ENCODE measurements around the gene WDTC1. TPM values are rescaled to one million over a fixed set of nuclear protein-coding genes. Genes with fewer than 3 reads are reported as not detected.
A peak's percentile ranks its signal among the peaks of the same experiment; 100 is the strongest.

WDTC1 gene
- total and polyA plus RNA-seq, 9 of the 15 experiments (the other 6 are each of a cell fraction or from before 2014, with no cell fraction given), result 0.18 to 32.3 (median 8.8) TPM

- TF ChIP-seq BCOR (IDR thresholded peaks at IDR 0.05), result 0 out of 2 replicates have a peak, but pooled peaks have one; percentile 28
- TF ChIP-seq HES1 (IDR thresholded peaks at IDR 0.05; ENCODE audit: low read depth), result 0 out of 2 replicates have a peak, but pooled peaks have one; percentile 11
- TF ChIP-seq EP400 (IDR thresholded peaks at IDR 0.05), result 0 out of 2 replicates have a peak, but pooled peaks have one; percentile 21
- no peak for TF ChIP-seq GATAD2A (IDR thresholded peaks at IDR 0.05)
- TF ChIP-seq MAX (CRISPR knock-in tag; IDR thresholded peaks at IDR 0.05), result peak; percentile 75
- TF ChIP-seq FOXK2 (conservative IDR thresholded peaks at IDR 0.05 in 1 of 2, IDR thresholded peaks at IDR 0.05 in 1 of 2; ENCODE audit: low read depth in 2 of 2), result peak in 1 of 2 experiments; percentile 19; a peak in 1 of 4 replicates
- peak; percentile 9; the same call in 1 of the 2 replicates for TF ChIP-seq SMARCE1 (IDR thresholded peaks at IDR 0.05)
- TF ChIP-seq JUND (IDR thresholded peaks at IDR 0.05; ENCODE audit: borderline replicate concordance, low read depth, low read length), result peak; percentile 30; the same call in 1 of the 2 replicates
- no peak; the same call in 2 of the 3 replicates for TF ChIP-seq JUND (tag; IDR thresholded peaks at IDR 0.05; ENCODE audit: borderline replicate concordance, low read depth, low read length)
- peak; percentile 68 for TF ChIP-seq ZFP36 (IDR thresholded peaks at IDR 0.05; ENCODE audit: low read depth, low read length, partially characterized antibody)
- TF ChIP-seq ID3 (CRISPR knock-in tag; IDR thresholded peaks at IDR 0.05), result no peak
- no peak for TF ChIP-seq ID3 (tag; IDR thresholded peaks at IDR 0.05)
- TF ChIP-seq NFE2L1 (tag; IDR thresholded peaks at IDR 0.05; ENCODE audit: borderline replicate concordance, low read depth), result no peak
- no peak for TF ChIP-seq ZNF583 (CRISPR knock-in tag; IDR thresholded peaks at IDR 0.05)
- no peak for TF ChIP-seq HNRNPUL1 (IDR thresholded peaks at IDR 0.05; ENCODE audit: low read length)
- TF ChIP-seq E4F1 (CRISPR knock-in tag; IDR thresholded peaks at IDR 0.05; ENCODE audit: borderline replicate concordance), result no peak
- TF ChIP-seq MNT (conservative IDR thresholded peaks at IDR 0.05), result peak; percentile 21 to 53; a peak in 2 of 4 replicates
- no peak for TF ChIP-seq CBX1 (IDR thresholded peaks at IDR 0.05; ENCODE audit: low read depth)
- peak in 1 of 2 experiments; percentile 69; a peak in 1 of 4 replicates for TF ChIP-seq FOXA3 (CRISPR knock-in tag; conservative IDR thresholded peaks at IDR 0.05 in 1 of 2, IDR thresholded peaks at IDR 0.05 in 1 of 2)
- no peak for TF ChIP-seq RAD51 (IDR thresholded peaks at IDR 0.05; ENCODE audit: borderline replicate concordance, low read depth)
- TF ChIP-seq MAFF (IDR thresholded peaks at IDR 0.05; ENCODE audit: low read length), result no peak
These were observed 42.3 kb upstream of the WDTC1 start (continued) for GRCh38 chr1:27192039-27192529.

All from K562 (cell line).